ENCODE results near the gene LRRC37A. TPM values are rescaled to one million over a fixed set of nuclear protein-coding genes. Genes with fewer than 3 reads are reported as not detected.
"Not testable (repeated sequence)": the region's sequence is repeated elsewhere in the genome, so short reads cannot be mapped to it uniquely, and the experiment has no call there.

LRRC37A gene
- total RNA-seq, 1 donor from 2014 or later: 12.3 TPM

- intact Hi-C loops (cut with micrococcal nuclease): no loop called here
- Mint-ChIP-seq H3K9me3 (no peaks in the 10 kb centered on the region), H3K4me1 (peaks cover 7% of the 10 kb centered on the region), H3K27me3 (no peaks in the 10 kb centered on the region), H3K4me3 (no peak overlapping the region), H3K36me3 (ENCODE audit: low read depth) (no peaks in the 10 kb centered on the region), H3K27ac (no peak overlapping the region)
- TF ChIP-seq CTCF (IDR thresholded peaks at IDR 0.05): no peak
- POLR2A ChIA-PET: no interaction called here
- no peak for ATAC-seq (ENCODE audit: low read depth)
- DNase-seq: no peak
- CTCF ChIA-PET: no interaction called here
Measured at GRCh38 chr17:46273541-46274236, 21.2 kb upstream of the LRRC37A start.

GRCh38 chr17:46274238-46274637 lies 20.7 kb upstream of the LRRC37A start:
- no peak for TF ChIP-seq CTCF (IDR thresholded peaks at IDR 0.05)
- ChIA-PET CTCF (no interaction called here), POLR2A (no interaction called here)

DNA sequence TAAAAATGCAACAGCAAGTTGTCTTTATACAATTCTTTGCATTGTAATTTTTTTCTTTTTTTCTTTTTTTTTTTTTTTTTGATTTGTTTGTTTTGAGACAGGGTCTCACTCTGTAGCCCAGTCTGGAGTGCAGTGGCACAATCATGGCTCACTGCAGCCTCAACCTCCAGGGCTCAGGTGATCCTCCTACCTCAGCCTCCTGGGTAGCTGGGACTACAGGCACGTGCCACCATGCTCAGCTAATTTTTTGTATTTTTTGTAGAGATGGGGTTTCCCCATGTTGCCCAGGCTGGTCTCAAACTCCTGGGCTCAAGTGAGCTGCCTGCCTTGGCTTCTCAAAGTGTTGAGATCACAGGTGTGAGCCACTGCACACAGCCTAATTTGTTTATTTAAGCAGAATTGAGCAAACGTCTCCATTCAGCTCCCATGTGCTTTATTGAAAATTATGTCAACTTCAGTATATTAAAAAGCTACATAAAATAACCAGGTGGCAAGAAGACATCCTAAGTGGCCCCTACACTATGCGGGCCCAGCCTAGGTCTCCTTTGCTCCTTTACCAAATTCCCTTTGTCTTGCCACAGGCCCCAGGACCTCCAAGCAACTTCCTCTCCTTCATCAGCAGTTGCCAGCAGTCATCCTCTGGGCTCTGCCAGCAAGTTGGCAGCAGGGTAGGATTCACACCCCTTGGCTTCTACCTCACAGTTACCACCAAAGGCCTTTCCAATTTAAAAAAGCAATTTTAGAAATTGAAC lies 18.0 kb upstream of the LRRC37A start:
- H3K27me3 Mint-ChIP-seq; H3K4me3 Mint-ChIP-seq; intact Hi-C loops (cut with micrococcal nuclease); DNase-seq; ATAC-seq (ENCODE audit: low read depth); H3K27ac Mint-ChIP-seq; H3K9me3 Mint-ChIP-seq; H3K36me3 Mint-ChIP-seq (ENCODE audit: low read depth): not testable (repeated sequence)
- ChIA-PET CTCF (interaction anchor here (2.0 kb wide), 2 partner anchors 9 to 10 kb away, joined by 6 to 9 read pairs; no protein-coding TSS in a partner anchor), POLR2A (interaction anchor here (1.4 kb wide), 1 partner anchor 9 kb away, joined by 3 read pairs; no protein-coding TSS in a partner anchor)
- H3K4me1 Mint-ChIP-seq: peaks cover 13% of the 10 kb centered on the region

More at GRCh38 chr17:46274238-46274637, 20.7 kb upstream of the LRRC37A start:
- H3K4me1 Mint-ChIP-seq: peaks cover 7% of the 10 kb centered on the region
- no peaks in the 10 kb centered on the region for H3K9me3 Mint-ChIP-seq
- ATAC-seq (ENCODE audit: low read depth): no peak
- H3K36me3 Mint-ChIP-seq (ENCODE audit: low read depth): no peaks in the 10 kb centered on the region
- no peaks in the 10 kb centered on the region for H3K27me3 Mint-ChIP-seq
- H3K4me3 Mint-ChIP-seq: no peak overlapping the region
- no peak for DNase-seq
- no peak overlapping the region for H3K27ac Mint-ChIP-seq
- intact Hi-C loops (cut with micrococcal nuclease): no loop called here

DNA sequence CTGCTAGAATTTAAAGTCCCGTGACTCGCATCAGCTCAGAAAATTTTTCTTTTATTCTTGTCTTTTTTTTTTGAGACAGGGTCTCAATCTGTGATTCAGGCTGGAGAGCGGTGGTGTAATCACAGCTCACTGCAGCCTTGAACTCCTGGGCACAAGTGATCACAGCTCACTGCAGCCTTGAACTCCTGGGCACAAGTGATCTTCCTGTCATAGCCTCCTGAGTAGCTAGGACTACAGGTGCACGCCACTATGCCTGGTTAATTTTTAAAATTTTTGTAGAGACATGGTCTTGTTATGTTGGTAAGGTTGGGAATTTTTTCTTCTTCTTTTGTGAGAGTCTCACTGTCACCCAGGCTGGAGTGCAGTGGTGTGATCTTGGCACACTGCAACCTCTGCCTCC lies 13.6 kb upstream of the LRRC37A start:
- POLR2A ChIA-PET; H3K4me3 Mint-ChIP-seq; DNase-seq; H3K9me3 Mint-ChIP-seq; H3K36me3 Mint-ChIP-seq (ENCODE audit: low read depth); H3K27me3 Mint-ChIP-seq; H3K27ac Mint-ChIP-seq; ATAC-seq (ENCODE audit: low read depth); intact Hi-C loops (cut with micrococcal nuclease); CTCF ChIA-PET: not testable (repeated sequence)
- peaks cover 15% of the 10 kb centered on the region for H3K4me1 Mint-ChIP-seq

DNA sequence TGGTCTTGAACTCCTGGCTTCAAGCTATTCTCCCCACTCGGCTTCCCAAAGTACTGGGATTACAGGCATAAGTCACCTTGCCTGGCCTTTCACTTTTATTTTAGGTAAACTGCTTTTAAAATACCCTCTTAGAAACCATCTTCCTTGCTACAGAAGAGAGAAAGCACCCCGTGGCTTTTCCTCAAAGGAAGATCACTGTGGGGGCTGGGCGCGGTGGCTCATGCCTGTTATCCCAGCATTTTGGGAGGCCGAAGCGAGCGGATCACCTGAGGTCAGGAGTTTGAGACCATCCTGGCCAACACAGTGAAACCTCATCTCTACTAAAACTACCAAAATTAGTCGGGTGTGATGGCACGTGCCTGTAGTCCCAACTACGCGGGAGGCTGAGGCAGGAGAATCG lies 12.3 kb upstream of the LRRC37A start:
- H3K27me3 Mint-ChIP-seq; CTCF ChIA-PET; intact Hi-C loops (cut with micrococcal nuclease); POLR2A ChIA-PET; H3K27ac Mint-ChIP-seq; H3K36me3 Mint-ChIP-seq (ENCODE audit: low read depth); DNase-seq; H3K4me3 Mint-ChIP-seq; ATAC-seq (ENCODE audit: low read depth); H3K9me3 Mint-ChIP-seq: not testable (repeated sequence)
- peaks cover 17% of the 10 kb centered on the region for H3K4me1 Mint-ChIP-seq

DNA sequence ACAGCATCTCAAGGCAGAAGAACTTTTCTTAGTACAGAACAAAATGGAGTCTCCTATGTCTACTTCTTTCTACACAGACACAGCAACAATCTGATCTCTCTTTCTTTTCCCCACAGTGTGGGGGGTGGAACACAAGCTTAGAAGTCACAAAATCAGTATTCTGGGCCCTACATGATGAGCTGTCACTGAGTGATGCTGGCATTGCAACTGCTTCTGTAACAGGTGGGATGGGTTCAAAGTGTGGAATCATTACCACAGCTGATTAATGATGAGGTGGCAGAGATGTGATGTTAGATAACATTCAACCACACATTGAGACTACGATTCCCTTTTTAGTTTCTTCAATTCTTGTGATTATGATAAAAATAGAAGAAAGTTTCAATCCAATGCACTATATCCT lies 10.5 kb upstream of the LRRC37A start:
- H3K9me3 Mint-ChIP-seq; H3K27me3 Mint-ChIP-seq; intact Hi-C loops (cut with micrococcal nuclease); H3K36me3 Mint-ChIP-seq (ENCODE audit: low read depth); DNase-seq; CTCF ChIA-PET; ATAC-seq (ENCODE audit: low read depth); H3K27ac Mint-ChIP-seq; H3K4me3 Mint-ChIP-seq: not testable (repeated sequence)
- POLR2A ChIA-PET: interaction anchor here (0.7 kb wide), 1 partner anchor 709 kb away, joined by 8 read pairs; no protein-coding TSS in a partner anchor
- H3K4me1 Mint-ChIP-seq: peaks cover 21% of the 10 kb centered on the region

DNA sequence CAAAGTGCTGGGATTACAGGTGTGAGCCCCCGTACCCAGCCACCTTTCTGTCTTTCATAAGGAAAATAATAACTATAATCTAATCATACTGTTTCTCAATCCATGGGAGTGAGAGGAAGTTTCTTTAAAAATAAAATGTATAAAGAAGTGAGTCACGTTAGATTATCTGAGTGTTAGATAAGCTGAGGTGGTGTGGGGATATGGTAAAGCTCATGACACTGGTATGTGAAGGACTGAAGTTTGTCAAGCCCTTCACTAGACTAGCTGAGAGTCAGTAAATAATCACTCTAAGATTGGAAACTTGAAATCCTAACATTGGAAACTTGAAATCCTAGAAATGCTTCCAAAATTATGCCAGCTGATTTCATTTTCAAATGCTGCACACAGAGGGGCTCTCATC lies 9.4 kb upstream of the LRRC37A start:
- intact Hi-C loops (cut with micrococcal nuclease); DNase-seq; H3K27ac Mint-ChIP-seq; H3K9me3 Mint-ChIP-seq; POLR2A ChIA-PET; H3K36me3 Mint-ChIP-seq (ENCODE audit: low read depth); H3K4me3 Mint-ChIP-seq; ATAC-seq (ENCODE audit: low read depth); H3K27me3 Mint-ChIP-seq: not testable (repeated sequence)
- CTCF ChIA-PET: interaction anchor here (1.7 kb wide), 1 partner anchor 706 kb away, joined by 4 read pairs; no protein-coding TSS in a partner anchor
- peaks cover 20% of the 10 kb centered on the region for H3K4me1 Mint-ChIP-seq

DNA sequence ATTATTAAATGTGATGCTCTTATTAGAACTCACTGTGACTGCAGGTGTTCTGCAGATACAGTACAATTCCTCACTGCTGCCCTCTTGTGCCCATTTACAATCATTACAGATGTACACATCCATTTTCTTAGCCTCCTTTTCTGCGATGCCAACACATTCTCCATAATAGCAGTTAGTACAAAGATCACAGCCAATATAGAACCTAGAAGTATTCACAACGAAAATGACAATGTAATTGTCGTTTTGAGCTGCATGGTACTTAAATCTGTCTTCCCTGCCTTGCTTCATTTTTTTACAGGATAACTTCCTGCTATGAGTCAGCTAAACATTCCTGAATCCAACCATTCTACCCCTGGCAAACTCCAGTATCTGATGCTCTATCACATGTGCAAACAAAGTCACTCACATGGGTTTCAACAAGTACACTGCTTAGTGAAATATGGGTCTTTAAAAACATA lies 8.1 kb upstream of the LRRC37A start:
- Mint-ChIP-seq H3K27ac (peak overlapping the region; percentile 60), H3K4me1 (peaks cover 33% of the 10 kb centered on the region)
- ChIA-PET CTCF (interaction anchor here (0.6 to 1.7 kb wide), 9 partner anchors 10 to 711 kb away, joined by 3 to 9 read pairs (median 4); no protein-coding TSS in a partner anchor), POLR2A (interaction anchor here (1.0 kb wide), 1 partner anchor 74 kb away, joined by 3 read pairs; no protein-coding TSS in a partner anchor)
- H3K27me3 Mint-ChIP-seq; intact Hi-C loops (cut with micrococcal nuclease); H3K36me3 Mint-ChIP-seq (ENCODE audit: low read depth); H3K4me3 Mint-ChIP-seq; DNase-seq; H3K9me3 Mint-ChIP-seq: not testable (repeated sequence)
- peak; percentile 70 for ATAC-seq (ENCODE audit: low read depth)

GRCh38 chr17:46287587-46287986 lies 7.3 kb upstream of the LRRC37A start:
- H3K4me3 Mint-ChIP-seq; H3K27ac Mint-ChIP-seq; H3K9me3 Mint-ChIP-seq; intact Hi-C loops (cut with micrococcal nuclease); DNase-seq; H3K27me3 Mint-ChIP-seq; H3K36me3 Mint-ChIP-seq (ENCODE audit: low read depth); ATAC-seq (ENCODE audit: low read depth): not testable (repeated sequence)
- peaks cover 34% of the 10 kb centered on the region for H3K4me1 Mint-ChIP-seq
- POLR2A ChIA-PET: interaction anchor here (0.6 to 1.0 kb wide), 3 partner anchors 8 to 144 kb away, joined by 3 to 5 read pairs (median 3); no protein-coding TSS in a partner anchor
- CTCF ChIA-PET: interaction anchor here (1.4 kb wide), 1 partner anchor 75 kb away, joined by 7 read pairs; no protein-coding TSS in a partner anchor
